ENCODE measurements around the gene CD209.

DNA sequence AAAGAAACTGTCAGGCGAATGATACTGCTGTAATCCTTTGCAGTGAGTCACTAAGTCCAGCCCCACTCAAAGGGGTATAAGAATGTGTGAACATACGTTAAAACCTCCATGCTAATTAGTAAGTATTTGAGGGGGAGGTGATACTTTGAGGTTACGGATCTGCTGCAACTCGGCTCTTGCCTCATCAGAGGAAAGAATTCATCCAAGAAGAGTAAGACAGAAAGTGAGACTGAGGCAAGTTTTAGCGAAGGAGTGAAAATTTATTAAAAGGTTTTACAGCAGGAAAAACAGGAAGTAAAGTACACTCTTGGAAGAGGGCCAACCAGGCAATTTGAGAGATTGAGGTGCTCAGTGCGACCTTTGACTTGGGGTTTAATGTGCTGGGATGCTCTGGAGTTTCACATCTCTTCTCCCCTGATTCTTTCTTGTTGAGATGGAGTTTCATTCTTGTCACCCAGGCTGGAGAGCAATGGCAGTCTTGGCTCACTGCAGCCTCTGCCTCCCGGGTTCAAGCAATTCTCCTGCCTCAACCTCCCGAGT lies 25.5 kb upstream of the CD209 start:
- TF ChIP-seq, protein P1, sequence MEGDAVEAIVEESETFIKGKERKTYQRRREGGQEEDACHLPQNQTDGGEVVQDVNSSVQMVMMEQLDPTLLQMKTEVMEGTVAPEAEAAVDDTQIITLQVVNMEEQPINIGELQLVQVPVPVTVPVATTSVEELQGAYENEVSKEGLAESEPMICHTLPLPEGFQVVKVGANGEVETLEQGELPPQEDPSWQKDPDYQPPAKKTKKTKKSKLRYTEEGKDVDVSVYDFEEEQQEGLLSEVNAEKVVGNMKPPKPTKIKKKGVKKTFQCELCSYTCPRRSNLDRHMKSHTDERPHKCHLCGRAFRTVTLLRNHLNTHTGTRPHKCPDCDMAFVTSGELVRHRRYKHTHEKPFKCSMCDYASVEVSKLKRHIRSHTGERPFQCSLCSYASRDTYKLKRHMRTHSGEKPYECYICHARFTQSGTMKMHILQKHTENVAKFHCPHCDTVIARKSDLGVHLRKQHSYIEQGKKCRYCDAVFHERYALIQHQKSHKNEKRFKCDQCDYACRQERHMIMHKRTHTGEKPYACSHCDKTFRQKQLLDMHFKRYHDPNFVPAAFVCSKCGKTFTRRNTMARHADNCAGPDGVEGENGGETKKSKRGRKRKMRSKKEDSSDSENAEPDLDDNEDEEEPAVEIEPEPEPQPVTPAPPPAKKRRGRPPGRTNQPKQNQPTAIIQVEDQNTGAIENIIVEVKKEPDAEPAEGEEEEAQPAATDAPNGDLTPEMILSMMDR (IDR thresholded peaks at IDR 0.05), result no peak
- TF ChIP-seq POLR2AphosphoS5 (IDR thresholded peaks at IDR 0.05; ENCODE audit: insufficient read depth in 1 of 2, low read depth in 1 of 2) (no peak), POLR2A (IDR thresholded peaks at IDR 0.05) (no peak)
